WTC11 (cell line): Measurements from ENCODE around the gene PSD. TPM values are rescaled to one million over a fixed set of nuclear protein-coding genes. Genes with fewer than 3 reads are reported as not detected.

Source experiments
- ATAC-seq: fragments of 200-7000 bp; cut with Tn5 transposase; 2 replicates; pipeline ENCODE4 v1.10.0; 2021; ENCODE audit warnings: mild to moderate bottlenecking, moderate library complexity
- CTCF ChIA-PET: fragments of 300-600 bp; sonication (Branson Sonifier 250); formaldehyde crosslinking; loops from one replicate; lab custom pipeline; 2021; ENCODE audit warnings: antibody characterized with exemption; lab: Charles Lee
- POLR2A ChIA-PET: fragments of 350-600 bp; sonication (Branson Sonifier 250); formaldehyde crosslinking; loops from one replicate; lab custom pipeline; 2021; ENCODE audit warnings: antibody characterized with exemption; lab: Charles Lee
- DNase-seq: peaks from one replicate; pipeline ENCODE4 v3.0.0; 2021; ENCODE audit warnings: low spot score
- H3K27ac Mint-ChIP-seq: 2 replicates; pipeline ENCODE4 v1.8.0; 2021; ENCODE audit warnings: mixed read lengths
- H3K27me3 Mint-ChIP-seq: 2 replicates; pipeline ENCODE4 v1.8.0; 2021; ENCODE audit warnings: low read depth, mild to moderate bottlenecking, moderate library complexity, mixed read lengths
- H3K36me3 Mint-ChIP-seq: 2 replicates; pipeline ENCODE4 v1.8.0; 2021; ENCODE audit warnings: mixed read lengths
- H3K4me1 Mint-ChIP-seq: 2 replicates; pipeline ENCODE4 v1.8.0; 2022; ENCODE audit warnings: mixed read lengths
- H3K4me3 Mint-ChIP-seq: 2 replicates; pipeline ENCODE4 v1.8.0; 2021; ENCODE audit warnings: mild to moderate bottlenecking, moderate library complexity, mixed read lengths
- H3K9me3 Mint-ChIP-seq: 2 replicates; pipeline ENCODE4 v1.8.0; 2021; ENCODE audit warnings: mixed read lengths
- CREB1 ChIP-seq: sonication (generic); formaldehyde crosslinking; IDR thresholded peaks from 2 replicates; pipeline ENCODE4 v1.8.0; 2023; ENCODE audit warnings: mild to moderate bottlenecking, missing genetic modification reagents
- ETV6 ChIP-seq: sonication (generic); formaldehyde crosslinking; IDR thresholded peaks from 2 replicates; pipeline ENCODE4 v1.8.1; 2022; ENCODE audit warnings: mild to moderate bottlenecking, missing genetic modification reagents
- FOXK1 ChIP-seq: sonication (generic); formaldehyde crosslinking; IDR thresholded peaks from 2 replicates; pipeline ENCODE4 v1.8.0; 2022; ENCODE audit warnings: mild to moderate bottlenecking, moderate library complexity, missing genetic modification reagents
- GABPB1 ChIP-seq: sonication (generic); formaldehyde crosslinking; IDR thresholded peaks from 2 replicates; pipeline ENCODE4 v1.8.1; 2023; ENCODE audit warnings: mild to moderate bottlenecking, missing genetic modification reagents
- GTF2I ChIP-seq: fragments of 250-450 bp; sonication (Bioruptor Pico); conservative IDR thresholded peaks from 2 replicates; pipeline ENCODE4 v1.4.0; 2021; ENCODE audit warnings: mild to moderate bottlenecking
- NFATC4 ChIP-seq: fragments of 250-450 bp; sonication (Bioruptor Pico); IDR thresholded peaks from 2 replicates; pipeline ENCODE4 v1.9.0; 2021; ENCODE audit warnings: mild to moderate bottlenecking
- PRRX2 ChIP-seq: fragments of 250-450 bp; sonication (Bioruptor Pico); IDR thresholded peaks from 2 replicates; pipeline ENCODE4 v1.8.0; 2021; ENCODE audit warnings: mild to moderate bottlenecking
- SMAD3 ChIP-seq: sonication (generic); formaldehyde crosslinking; IDR thresholded peaks from 2 replicates; pipeline ENCODE4 v1.8.0; 2022; ENCODE audit warnings: missing genetic modification reagents, mild to moderate bottlenecking, borderline replicate concordance
- STAT6 ChIP-seq: sonication (generic); formaldehyde crosslinking; conservative IDR thresholded peaks from 2 replicates; pipeline ENCODE4 v1.8.1; 2023; ENCODE audit warnings: mild to moderate bottlenecking, low read depth, missing genetic modification reagents, moderate library complexity
- USF2 ChIP-seq: sonication (generic); formaldehyde crosslinking; IDR thresholded peaks from 2 replicates; pipeline ENCODE4 v1.8.1; 2023; ENCODE audit warnings: mild to moderate bottlenecking, missing genetic modification reagents, moderate library complexity
- ZNF317 ChIP-seq: sonication (generic); formaldehyde crosslinking; IDR thresholded peaks from 2 replicates; pipeline ENCODE4 v1.8.1; 2023; ENCODE audit warnings: low read depth, mild to moderate bottlenecking, moderate library complexity, missing genetic modification reagents, borderline replicate concordance
- total RNA-seq: library from RNA; stranded (reverse); gene quantifications from 3 replicates; pipeline ENCODE4 v1.2.3, GENCODE V29; 2021
- TF ChIP-seq, protein P1 (sequence below): fragments of 250-450 bp; sonication (Bioruptor Pico); IDR thresholded peaks from 2 replicates; pipeline ENCODE4 v1.9.0; 2021; ENCODE audit warnings: mild to moderate bottlenecking, borderline replicate concordance
- TF ChIP-seq, protein P2 (sequence below): sonication (generic); formaldehyde crosslinking; IDR thresholded peaks from 2 replicates; pipeline ENCODE4 v1.8.0; 2023; ENCODE audit warnings: missing genetic modification reagents
- TF ChIP-seq, protein P3 (sequence below): sonication (generic); formaldehyde crosslinking; IDR thresholded peaks from 2 replicates; pipeline ENCODE4 v1.8.0; 2022; ENCODE audit warnings: mild to moderate bottlenecking, missing genetic modification reagents
- TF ChIP-seq, protein P4 (sequence below): sonication (generic); formaldehyde crosslinking; IDR thresholded peaks from 2 replicates; pipeline ENCODE4 v1.8.1; 2023; ENCODE audit warnings: mild to moderate bottlenecking, moderate library complexity, missing genetic modification reagents

Gene PSD
- total RNA-seq, 1 experiment from 2014 or later: 12.5 TPM

DNA sequence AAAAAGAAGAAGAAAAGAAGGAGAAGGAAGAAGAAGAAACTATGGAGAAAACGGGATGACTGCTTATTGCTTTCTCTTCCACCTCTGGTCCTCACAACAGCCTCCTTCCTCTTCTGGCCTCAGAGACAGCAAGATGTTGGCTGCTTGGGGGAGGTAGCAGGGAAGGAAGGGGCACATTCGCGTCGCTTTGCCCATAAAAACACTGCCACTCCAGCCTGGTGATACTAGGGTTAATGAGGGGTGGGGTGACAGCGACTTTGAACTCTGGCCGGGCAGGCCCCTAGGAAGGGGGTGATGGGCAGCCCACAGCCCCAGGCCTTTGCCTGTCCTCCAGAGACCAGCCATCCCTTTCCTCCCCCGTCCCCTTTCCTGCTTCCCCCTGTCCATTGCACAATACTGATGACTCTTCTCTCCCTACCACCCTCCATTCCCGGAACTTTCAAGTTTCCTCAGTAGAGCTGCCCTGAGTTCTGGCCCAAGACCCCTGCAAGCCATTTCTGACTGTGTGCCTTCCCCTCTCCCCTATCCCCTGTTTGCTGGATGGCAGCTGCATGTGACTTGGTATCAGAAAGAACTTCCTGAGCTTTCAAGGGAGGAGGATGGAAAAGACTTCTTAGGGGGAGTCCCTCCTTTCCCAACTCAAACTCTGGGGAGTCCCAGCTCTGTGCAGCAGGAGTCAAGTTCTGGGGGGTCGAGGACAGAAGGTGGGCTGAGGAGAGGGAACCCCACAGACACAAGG is 16.0 kb upstream of the PSD start (continued):
- no peak for TF ChIP-seq USF2 (CRISPR knock-in tag)
- TF ChIP-seq ETV6 (CRISPR knock-in tag): no peak

DNA sequence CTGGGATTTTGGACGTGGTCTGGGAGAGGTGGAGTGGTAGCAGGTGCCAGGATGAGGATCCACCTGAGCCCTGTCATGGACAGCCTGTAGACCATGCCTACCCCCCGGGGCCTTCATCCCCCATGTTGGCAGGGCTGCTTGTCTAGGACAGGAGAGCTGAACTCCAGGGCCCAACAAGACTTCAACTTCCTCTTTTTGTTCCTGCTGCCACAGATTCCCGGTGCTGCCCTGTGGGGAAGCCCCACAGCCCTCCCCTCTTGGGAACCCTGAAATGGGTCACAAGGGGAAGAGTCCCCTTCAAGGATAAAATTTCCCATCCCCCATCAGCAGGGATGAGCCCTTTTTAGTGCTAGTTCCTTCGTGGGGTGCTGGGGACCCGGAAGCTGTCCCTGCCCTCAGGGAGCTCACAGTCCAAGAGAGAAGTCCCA is 15.0 kb upstream of the PSD start:
- CTCF ChIA-PET: interaction anchor here (1.9 to 2.8 kb wide), 2 partner anchors 30 to 204 kb away, joined by 9 to 12 read pairs; no protein-coding TSS in a partner anchor

More for the DNA sequence above, 15.0 kb upstream of the PSD start:
- DNase-seq (no peak), ATAC-seq (no peak)
- H3K27ac Mint-ChIP-seq: no peak overlapping the region
- H3K27me3 Mint-ChIP-seq: peaks cover 57% of the 10 kb centered on the region
- TF ChIP-seq, protein P1, sequence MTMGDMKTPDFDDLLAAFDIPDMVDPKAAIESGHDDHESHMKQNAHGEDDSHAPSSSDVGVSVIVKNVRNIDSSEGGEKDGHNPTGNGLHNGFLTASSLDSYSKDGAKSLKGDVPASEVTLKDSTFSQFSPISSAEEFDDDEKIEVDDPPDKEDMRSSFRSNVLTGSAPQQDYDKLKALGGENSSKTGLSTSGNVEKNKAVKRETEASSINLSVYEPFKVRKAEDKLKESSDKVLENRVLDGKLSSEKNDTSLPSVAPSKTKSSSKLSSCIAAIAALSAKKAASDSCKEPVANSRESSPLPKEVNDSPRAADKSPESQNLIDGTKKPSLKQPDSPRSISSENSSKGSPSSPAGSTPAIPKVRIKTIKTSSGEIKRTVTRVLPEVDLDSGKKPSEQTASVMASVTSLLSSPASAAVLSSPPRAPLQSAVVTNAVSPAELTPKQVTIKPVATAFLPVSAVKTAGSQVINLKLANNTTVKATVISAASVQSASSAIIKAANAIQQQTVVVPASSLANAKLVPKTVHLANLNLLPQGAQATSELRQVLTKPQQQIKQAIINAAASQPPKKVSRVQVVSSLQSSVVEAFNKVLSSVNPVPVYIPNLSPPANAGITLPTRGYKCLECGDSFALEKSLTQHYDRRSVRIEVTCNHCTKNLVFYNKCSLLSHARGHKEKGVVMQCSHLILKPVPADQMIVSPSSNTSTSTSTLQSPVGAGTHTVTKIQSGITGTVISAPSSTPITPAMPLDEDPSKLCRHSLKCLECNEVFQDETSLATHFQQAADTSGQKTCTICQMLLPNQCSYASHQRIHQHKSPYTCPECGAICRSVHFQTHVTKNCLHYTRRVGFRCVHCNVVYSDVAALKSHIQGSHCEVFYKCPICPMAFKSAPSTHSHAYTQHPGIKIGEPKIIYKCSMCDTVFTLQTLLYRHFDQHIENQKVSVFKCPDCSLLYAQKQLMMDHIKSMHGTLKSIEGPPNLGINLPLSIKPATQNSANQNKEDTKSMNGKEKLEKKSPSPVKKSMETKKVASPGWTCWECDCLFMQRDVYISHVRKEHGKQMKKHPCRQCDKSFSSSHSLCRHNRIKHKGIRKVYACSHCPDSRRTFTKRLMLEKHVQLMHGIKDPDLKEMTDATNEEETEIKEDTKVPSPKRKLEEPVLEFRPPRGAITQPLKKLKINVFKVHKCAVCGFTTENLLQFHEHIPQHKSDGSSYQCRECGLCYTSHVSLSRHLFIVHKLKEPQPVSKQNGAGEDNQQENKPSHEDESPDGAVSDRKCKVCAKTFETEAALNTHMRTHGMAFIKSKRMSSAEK (CRISPR knock-in tag): no peak
- TF ChIP-seq, protein P2, sequence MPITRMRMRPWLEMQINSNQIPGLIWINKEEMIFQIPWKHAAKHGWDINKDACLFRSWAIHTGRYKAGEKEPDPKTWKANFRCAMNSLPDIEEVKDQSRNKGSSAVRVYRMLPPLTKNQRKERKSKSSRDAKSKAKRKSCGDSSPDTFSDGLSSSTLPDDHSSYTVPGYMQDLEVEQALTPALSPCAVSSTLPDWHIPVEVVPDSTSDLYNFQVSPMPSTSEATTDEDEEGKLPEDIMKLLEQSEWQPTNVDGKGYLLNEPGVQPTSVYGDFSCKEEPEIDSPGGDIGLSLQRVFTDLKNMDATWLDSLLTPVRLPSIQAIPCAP (CRISPR knock-in tag): no peak
- TF ChIP-seq SMAD3 (no peak), STAT6 (CRISPR knock-in tag) (no peak), PRRX2 (CRISPR knock-in tag) (no peak), NFATC4 (CRISPR knock-in tag) (no peak), CREB1 (CRISPR knock-in tag) (no peak), GTF2I (no peak), GABPB1 (CRISPR knock-in tag) (no peak), ZNF317 (no peak), FOXK1 (CRISPR knock-in tag) (no peak)
- TF ChIP-seq, protein P3, sequence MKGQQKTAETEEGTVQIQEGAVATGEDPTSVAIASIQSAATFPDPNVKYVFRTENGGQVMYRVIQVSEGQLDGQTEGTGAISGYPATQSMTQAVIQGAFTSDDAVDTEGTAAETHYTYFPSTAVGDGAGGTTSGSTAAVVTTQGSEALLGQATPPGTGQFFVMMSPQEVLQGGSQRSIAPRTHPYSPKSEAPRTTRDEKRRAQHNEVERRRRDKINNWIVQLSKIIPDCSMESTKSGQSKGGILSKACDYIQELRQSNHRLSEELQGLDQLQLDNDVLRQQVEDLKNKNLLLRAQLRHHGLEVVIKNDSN (CRISPR knock-in tag): no peak
- TF ChIP-seq, protein P4, sequence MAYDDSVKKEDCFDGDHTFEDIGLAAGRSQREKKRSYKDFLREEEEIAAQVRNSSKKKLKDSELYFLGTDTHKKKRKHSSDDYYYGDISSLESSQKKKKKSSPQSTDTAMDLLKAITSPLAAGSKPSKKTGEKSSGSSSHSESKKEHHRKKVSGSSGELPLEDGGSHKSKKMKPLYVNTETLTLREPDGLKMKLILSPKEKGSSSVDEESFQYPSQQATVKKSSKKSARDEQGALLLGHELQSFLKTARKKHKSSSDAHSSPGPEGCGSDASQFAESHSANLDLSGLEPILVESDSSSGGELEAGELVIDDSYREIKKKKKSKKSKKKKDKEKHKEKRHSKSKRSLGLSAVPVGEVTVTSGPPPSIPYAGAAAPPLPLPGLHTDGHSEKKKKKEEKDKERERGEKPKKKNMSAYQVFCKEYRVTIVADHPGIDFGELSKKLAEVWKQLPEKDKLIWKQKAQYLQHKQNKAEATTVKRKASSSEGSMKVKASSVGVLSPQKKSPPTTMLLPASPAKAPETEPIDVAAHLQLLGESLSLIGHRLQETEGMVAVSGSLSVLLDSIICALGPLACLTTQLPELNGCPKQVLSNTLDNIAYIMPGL (CRISPR knock-in tag): no peak
- peak overlapping the region; percentile 95 for H3K4me3 Mint-ChIP-seq
- H3K36me3 Mint-ChIP-seq: no peaks in the 10 kb centered on the region
- POLR2A ChIA-PET: interaction anchor here (1.1 kb wide), 1 partner anchor 29 kb away, joined by 3 read pairs; no protein-coding TSS in a partner anchor
- peaks cover 18% of the 10 kb centered on the region for H3K4me1 Mint-ChIP-seq
- no peaks in the 10 kb centered on the region for H3K9me3 Mint-ChIP-seq
